CD4-positive, alpha-beta T cell treated with Interleukin-2 at 100 ng/mL for 4 hours (primary cell): ENCODE data around the gene SMAP1.

ENCODE experiments used
- DNase-seq: peaks from one replicate; pipeline ENCODE4 v3.0.0-alpha.2; 2020; ENCODE audit warnings: low spot score

The SMAP1 gene

DNA sequence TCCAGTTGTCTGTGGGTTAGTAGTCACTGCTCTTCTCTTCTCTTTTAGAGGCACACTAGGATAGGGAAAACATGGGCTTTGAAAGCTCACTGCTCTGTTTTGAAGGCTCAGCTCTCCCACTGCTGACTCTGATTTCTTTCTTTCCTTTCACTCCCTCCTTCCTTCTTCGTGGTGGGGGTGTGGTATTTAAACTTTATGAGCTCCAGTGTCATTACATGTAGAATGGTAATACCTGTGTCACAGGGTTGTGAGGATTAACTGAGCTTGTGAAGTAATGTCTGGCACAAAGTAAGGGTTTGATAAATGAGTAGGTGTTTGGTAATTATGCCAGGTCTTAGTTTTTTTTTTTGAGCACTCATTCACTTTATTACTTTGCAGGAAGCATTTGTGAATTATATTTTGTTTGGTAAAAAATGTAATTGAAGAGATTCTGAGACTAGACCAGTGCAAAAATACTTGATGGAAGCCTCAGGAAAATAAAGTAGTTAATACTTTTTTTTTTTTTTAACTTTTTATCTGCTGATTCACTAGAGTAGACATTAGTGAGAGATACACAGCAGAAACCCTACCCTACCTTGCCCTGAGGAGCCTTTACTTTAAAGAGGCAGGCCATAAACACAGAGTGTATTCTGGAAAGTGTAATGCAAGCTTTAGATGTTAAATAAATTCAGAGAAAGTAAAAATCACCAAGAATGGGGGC is 17.3 kb downstream of the SMAP1 start:
- DNase-seq = no peak

DNA sequence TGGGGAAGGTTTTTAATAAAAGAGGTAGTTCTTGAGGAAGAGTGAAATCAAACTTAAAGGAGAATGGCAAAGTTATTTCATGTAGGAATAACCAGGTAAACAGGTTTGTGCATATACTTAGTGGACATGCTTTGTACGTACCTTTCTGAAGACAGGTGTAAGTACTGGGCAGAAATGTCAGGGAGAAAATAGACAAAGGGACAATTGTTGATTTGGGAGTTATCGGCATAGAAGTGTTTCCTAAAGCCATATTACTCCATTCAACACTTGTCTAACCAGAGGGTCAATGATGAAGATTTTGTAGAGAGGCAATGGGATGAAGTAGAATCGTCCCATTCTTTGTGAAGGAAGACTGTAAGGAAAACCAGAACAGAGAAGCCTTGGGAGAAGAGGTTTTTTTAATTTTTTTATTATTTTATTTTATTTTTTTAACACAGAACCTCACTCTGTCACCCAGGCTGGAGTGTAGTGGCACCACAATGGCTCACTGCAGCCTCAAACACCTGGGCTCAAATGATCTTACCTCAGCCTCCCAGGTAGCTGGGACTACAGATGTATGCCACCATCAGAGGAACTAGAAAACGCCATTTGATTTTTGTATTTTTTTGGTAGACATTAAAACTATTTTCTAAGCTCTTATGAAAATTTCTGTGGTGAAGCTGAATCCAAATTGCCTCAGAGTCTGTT is 18.0 kb downstream of the SMAP1 start:
- DNase-seq = no peak

- DNase-seq = peak; percentile 63
Observed at GRCh38 chr6:70686548-70687133, 19.0 kb downstream of the SMAP1 start.

DNA sequence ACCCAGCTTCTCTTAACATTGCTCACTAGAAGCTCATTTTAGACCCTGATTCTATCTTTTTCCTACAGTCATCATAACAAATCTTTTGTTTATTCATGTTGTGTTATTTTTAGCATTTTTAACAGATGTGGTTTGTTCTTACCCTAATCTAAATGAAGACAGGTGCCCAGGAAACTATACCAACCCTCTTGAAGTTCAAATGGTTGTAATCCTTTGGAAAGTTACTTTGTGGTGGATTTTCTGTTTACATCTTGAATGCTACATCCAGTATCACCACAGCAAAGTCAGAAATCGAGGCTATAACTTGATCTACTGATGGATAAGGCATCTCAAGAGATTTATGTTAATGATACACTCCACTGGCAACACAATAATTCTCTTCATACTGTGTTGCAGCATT is 26.2 kb downstream of the SMAP1 start:
- no peak for DNase-seq

GRCh38 chr6:70694371-70694770 is 26.7 kb downstream of the SMAP1 start:
- no peak for DNase-seq

DNA sequence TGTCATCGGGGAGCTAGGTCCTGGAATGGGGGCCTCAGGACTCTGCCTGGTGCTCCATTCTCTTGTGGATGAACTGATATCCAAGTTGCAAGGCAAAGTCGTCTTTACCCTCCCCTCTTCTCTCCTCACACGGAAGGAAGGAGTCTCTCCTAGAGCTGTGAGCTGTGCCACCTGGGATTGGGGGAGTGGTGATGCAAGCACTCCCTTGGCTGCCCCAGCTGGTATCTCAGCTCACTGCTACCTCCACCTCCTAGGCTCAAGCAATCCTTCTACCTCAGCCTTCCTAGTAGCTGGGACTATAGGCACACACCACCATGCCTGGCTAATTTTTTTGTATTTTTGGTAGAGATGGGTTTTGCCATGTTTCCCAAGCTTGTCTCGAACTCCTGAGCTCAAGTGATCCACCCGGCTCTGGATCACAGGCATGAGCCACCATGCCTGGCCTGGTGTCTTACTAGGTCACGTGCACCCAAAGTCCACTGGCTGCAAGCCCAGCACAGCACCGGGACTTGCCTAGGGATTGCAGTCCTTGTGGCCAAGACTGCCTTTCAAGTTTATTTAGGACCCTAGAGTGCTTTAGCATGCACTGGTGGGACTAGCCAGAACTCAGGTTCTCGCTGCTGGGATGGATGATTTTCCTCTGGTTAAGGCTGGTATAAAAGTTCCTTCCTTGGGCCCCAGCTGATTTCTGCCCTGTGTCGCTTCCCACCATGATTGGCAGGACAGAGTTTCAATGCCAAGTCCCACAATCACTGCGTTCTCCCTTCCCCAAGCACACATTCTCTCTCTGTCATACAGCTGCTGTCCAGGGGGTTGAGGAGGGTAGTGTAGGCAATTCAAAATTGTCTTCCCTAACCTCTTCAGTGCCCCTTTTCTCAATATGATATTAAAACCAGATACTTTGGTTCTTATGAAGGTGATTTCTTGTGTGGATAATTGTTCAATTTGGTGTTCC is 33.5 kb downstream of the SMAP1 start:
- no peak for DNase-seq

DNA sequence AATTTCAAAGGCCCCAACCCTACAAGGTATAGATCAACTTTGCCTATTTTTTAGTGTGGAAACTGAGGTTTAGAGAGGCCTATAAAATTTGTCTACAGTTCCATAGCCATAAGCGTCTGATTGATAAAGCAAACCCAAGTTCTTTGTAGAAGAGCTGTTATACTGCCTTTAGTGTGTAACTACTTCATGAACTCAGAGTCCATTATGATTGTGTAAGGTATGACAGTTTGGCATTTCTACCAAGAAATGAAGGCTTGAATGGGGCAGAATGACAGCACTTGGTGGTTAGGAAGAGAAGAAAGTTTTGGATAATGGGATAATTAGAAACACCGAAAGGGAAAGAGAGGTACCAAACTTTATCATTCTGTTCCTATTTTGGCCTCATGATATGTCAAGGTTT is 38.1 kb downstream of the SMAP1 start:
- no peak for DNase-seq

- peak; percentile 70 for DNase-seq
Observed at GRCh38 chr6:70706491-70707123, 38.9 kb downstream of the SMAP1 start.

DNA sequence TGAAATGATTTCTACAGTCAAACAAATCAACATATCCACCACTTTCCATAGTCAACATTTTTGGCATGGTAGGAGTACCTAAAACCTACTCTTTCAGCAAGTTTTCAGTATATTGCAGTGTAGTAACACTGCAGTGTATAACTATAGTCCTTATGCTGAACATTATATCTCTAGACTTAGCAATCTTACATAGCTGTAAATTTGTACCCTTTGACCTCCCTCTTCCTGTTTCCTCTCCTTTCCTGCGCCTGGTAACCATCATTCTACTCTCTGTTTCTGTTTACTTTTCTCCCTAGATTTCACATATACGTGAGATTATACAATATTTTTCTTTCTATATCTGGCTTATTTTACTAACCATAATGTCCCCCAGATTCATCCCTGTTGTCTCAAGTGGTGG is 40.2 kb downstream of the SMAP1 start:
- DNase-seq = no peak

GRCh38 chr6:70708448-70708847 is 40.8 kb downstream of the SMAP1 start:
- no peak for DNase-seq

DNA sequence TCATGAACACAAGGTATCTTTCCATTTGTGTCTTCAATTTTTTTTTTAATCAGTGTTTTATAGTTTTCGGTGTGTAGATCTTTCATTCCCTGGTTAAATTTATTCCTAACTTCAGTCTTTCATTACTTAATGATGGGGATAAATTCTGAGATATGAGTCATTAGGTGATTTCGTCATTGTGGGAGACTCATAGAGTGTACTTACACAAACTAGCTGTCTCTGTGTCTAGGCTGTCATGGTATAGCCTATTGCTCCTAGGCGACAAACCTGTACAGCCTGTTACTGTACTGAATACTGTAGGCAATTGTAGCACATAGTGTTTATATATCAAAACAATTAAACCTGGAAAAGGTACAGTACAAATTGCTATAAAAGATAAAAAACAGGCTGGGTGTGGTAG is 42.1 kb downstream of the SMAP1 start:
- DNase-seq = no peak

GRCh38 chr6:70714716-70715257 is 47.1 kb downstream of the SMAP1 start:
- no peak for DNase-seq

DNA sequence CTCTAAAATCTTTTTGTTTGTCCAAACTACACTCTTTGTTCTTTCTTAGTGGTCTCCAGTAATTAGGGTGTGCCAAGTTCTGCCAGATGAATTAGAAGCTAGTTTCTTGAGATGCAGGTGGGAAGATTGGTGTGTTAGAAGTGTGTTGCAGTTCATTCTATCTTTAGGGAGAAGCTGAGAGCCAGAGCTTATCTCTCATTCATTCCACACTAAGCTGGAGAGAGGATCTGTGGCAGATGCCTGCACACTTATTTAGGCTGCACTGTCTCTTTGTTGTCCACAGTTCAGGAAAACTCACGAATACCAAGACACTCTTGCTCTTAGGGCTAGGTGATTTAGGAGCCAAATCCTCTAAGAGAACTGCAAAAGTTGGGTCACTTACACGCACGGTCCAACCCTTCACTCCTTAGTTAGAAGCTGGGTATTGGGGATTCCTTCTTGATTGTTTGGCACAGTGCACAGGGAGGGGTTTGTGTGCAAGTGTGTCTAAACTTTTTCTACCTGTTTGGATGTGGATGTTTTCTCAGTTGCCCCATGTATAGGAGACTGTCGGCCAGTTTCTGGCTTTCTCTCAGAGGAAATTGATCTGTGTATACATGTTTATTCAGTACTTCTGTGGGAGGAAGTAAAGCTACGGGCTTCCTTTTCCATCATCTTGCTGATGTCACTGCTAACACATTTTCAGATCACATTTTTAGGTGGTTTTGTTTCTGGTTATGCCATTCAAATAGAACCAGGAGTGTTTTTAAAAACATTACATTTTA is 49.5 kb downstream of the SMAP1 start:
- DNase-seq = peak; percentile 19

- no peak for DNase-seq
Observed at GRCh38 chr6:70724524-70724923, 56.8 kb downstream of the SMAP1 start.

- DNase-seq = no peak
Observed at GRCh38 chr6:70725817-70726415, 58.2 kb downstream of the SMAP1 start.

- DNase-seq = no peak
Observed at GRCh38 chr6:70734381-70734780, 66.7 kb downstream of the SMAP1 start.

- no peak for DNase-seq
Observed at GRCh38 chr6:70734979-70735378, 67.3 kb downstream of the SMAP1 start.

- DNase-seq = no peak
Observed at GRCh38 chr6:70735513-70735912, 67.8 kb downstream of the SMAP1 start.

- DNase-seq = no peak
Observed at GRCh38 chr6:70738028-70738427, 70.3 kb downstream of the SMAP1 start.

GRCh38 chr6:70739534-70739933 is 71.9 kb downstream of the SMAP1 start:
- no peak for DNase-seq
